DOHH2 (cell line): ENCODE results near the gene FYB1.

ENCODE experiments used
- EZH2phosphoT487 ChIP-seq: fragments of 200-600 bp; sonication (generic); IDR thresholded peaks from 2 replicates; pipeline ENCODE4 v1.6.1; 2017; ENCODE audit warnings: borderline replicate concordance, mild to moderate bottlenecking, antibody characterized with exemption, low read length, moderate library complexity, mixed read lengths
- TF ChIP-seq, protein P1 (sequence below): fragments of 200-600 bp; sonication (generic); IDR thresholded peaks from one replicate; pipeline ENCODE4 v1.5.1; 2014; ENCODE audit warnings: antibody characterized with exemption, mild to moderate bottlenecking, low read depth, low read length; ENCODE audit not compliant: poor library complexity, severe bottlenecking

DNA sequence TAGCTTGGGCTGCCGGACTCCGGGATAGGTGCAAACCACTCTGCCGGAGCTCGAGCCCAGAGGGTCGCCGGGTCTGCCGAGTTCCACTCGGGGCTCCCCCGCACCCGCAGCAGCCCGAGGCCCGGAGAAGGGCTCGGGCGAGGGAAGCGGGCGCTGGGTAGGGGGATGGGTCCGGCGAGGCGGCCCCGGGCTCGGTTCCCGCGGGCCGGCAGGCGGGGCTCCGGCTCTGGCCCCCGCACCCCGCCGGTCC lies 145.7 kb downstream of the FYB1 start:
- TF ChIP-seq EZH2phosphoT487 = no peak
- TF ChIP-seq, protein P1, sequence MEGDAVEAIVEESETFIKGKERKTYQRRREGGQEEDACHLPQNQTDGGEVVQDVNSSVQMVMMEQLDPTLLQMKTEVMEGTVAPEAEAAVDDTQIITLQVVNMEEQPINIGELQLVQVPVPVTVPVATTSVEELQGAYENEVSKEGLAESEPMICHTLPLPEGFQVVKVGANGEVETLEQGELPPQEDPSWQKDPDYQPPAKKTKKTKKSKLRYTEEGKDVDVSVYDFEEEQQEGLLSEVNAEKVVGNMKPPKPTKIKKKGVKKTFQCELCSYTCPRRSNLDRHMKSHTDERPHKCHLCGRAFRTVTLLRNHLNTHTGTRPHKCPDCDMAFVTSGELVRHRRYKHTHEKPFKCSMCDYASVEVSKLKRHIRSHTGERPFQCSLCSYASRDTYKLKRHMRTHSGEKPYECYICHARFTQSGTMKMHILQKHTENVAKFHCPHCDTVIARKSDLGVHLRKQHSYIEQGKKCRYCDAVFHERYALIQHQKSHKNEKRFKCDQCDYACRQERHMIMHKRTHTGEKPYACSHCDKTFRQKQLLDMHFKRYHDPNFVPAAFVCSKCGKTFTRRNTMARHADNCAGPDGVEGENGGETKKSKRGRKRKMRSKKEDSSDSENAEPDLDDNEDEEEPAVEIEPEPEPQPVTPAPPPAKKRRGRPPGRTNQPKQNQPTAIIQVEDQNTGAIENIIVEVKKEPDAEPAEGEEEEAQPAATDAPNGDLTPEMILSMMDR = no peak
